ENCODE data around the gene LRRC71. TPM values are rescaled to one million over a fixed set of nuclear protein-coding genes. Genes with fewer than 3 reads are reported as not detected.

Gene LRRC71
- total RNA-seq, 1 experiment from 2014 or later = 0.22 TPM

DNA sequence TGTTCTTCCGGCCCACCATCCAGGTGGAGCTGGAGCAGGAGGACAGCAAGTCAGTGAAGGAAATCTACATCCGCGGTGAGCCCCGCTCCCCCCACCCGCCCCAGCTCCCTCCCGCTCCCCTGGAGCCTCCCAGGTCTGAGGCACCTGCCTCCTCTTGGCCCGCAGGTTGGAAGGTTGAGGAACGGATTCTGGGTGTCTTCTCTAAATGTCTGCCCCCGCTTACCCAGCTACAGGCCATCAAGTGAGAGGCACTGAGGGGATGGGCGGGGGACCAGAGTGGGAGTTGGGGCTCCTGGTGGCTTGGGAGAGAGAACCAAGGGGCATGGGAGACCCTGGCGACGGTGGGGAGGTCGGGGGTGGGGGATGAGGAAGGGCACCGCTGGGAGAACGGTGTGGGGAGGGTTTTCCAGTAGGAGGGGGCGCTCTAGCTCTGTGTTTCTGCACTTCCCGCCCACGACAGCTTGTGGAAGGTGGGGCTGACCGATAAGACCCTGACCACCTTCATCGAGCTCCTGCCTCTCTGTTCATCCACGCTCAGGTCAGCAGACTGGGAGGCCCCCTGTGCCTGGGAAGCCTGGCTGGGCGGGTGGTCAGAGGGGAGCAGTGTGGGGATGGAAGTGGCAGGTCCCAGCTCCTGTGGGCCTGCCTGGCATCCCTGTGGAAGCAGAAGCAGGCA, 4.2 kb downstream of the LRRC71 start (continued):
- TF ChIP-seq, protein P1, sequence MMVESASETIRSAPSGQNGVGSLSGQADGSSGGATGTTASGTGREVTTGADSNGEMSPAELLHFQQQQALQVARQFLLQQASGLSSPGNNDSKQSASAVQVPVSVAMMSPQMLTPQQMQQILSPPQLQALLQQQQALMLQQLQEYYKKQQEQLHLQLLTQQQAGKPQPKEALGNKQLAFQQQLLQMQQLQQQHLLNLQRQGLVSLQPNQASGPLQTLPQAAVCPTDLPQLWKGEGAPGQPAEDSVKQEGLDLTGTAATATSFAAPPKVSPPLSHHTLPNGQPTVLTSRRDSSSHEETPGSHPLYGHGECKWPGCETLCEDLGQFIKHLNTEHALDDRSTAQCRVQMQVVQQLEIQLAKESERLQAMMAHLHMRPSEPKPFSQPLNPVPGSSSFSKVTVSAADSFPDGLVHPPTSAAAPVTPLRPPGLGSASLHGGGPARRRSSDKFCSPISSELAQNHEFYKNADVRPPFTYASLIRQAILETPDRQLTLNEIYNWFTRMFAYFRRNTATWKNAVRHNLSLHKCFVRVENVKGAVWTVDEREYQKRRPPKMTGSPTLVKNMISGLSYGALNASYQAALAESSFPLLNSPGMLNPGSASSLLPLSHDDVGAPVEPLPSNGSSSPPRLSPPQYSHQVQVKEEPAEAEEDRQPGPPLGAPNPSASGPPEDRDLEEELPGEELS (CRISPR knock-in tag; IDR thresholded peaks at IDR 0.05) = no peak
- TF ChIP-seq FOXK1 (CRISPR knock-in tag; IDR thresholded peaks at IDR 0.05) (no peak), ATF1 (CRISPR knock-in tag; IDR thresholded peaks at IDR 0.05) (no peak)
- TF ChIP-seq, protein P2, sequence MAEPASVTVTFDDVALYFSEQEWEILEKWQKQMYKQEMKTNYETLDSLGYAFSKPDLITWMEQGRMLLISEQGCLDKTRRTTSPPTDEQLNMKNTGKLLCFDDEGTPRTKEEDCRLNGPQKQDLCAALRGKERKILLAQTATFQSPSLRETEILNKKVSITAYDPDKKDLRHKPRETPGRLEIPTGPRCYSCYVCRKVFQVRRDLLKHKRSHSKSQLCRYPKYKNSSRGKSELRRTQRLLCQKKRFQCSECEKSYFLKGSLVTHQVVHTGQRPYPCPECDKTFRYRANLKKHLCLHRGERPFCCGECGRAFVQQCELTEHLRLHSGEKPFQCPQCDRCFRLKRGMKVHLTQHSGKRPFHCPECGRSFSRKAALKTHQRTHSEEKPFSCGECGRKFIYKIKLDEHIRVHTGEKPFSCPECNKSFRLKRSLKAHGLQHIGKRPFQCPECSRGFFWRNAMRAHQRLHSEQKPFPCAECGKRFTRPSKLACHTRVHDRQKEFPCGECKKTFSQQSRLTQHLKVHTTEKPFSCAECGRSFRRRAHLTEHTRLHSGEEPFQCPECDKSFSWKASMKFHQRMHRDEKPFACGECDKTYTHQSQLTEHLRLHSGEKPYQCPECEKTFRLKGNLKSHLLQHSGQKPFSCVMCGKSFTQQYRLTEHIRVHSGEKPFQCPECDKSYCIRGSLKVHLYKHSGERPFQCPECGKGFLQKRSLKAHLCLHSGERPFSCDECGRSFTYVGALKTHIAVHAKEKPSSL (CRISPR knock-in tag; conservative IDR thresholded peaks at IDR 0.05) = no peak
- TF ChIP-seq, protein P3, sequence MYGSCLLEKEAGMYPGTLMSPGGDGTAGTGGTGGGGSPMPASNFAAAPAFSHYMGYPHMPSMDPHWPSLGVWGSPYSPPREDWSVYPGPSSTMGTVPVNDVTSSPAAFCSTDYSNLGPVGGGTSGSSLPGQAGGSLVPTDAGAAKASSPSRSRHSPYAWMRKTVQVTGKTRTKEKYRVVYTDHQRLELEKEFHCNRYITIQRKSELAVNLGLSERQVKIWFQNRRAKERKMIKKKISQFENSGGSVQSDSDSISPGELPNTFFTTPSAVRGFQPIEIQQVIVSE (CRISPR knock-in tag; IDR thresholded peaks at IDR 0.05; ENCODE audit: borderline replicate concordance) = no peak
- TF ChIP-seq, protein P4, sequence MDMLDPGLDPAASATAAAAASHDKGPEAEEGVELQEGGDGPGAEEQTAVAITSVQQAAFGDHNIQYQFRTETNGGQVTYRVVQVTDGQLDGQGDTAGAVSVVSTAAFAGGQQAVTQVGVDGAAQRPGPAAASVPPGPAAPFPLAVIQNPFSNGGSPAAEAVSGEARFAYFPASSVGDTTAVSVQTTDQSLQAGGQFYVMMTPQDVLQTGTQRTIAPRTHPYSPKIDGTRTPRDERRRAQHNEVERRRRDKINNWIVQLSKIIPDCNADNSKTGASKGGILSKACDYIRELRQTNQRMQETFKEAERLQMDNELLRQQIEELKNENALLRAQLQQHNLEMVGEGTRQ (CRISPR knock-in tag; IDR thresholded peaks at IDR 0.05) = no peak
- TF ChIP-seq, protein P5, sequence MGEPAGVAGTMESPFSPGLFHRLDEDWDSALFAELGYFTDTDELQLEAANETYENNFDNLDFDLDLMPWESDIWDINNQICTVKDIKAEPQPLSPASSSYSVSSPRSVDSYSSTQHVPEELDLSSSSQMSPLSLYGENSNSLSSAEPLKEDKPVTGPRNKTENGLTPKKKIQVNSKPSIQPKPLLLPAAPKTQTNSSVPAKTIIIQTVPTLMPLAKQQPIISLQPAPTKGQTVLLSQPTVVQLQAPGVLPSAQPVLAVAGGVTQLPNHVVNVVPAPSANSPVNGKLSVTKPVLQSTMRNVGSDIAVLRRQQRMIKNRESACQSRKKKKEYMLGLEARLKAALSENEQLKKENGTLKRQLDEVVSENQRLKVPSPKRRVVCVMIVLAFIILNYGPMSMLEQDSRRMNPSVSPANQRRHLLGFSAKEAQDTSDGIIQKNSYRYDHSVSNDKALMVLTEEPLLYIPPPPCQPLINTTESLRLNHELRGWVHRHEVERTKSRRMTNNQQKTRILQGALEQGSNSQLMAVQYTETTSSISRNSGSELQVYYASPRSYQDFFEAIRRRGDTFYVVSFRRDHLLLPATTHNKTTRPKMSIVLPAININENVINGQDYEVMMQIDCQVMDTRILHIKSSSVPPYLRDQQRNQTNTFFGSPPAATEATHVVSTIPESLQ (CRISPR knock-in tag; IDR thresholded peaks at IDR 0.05) = no peak

DNA sequence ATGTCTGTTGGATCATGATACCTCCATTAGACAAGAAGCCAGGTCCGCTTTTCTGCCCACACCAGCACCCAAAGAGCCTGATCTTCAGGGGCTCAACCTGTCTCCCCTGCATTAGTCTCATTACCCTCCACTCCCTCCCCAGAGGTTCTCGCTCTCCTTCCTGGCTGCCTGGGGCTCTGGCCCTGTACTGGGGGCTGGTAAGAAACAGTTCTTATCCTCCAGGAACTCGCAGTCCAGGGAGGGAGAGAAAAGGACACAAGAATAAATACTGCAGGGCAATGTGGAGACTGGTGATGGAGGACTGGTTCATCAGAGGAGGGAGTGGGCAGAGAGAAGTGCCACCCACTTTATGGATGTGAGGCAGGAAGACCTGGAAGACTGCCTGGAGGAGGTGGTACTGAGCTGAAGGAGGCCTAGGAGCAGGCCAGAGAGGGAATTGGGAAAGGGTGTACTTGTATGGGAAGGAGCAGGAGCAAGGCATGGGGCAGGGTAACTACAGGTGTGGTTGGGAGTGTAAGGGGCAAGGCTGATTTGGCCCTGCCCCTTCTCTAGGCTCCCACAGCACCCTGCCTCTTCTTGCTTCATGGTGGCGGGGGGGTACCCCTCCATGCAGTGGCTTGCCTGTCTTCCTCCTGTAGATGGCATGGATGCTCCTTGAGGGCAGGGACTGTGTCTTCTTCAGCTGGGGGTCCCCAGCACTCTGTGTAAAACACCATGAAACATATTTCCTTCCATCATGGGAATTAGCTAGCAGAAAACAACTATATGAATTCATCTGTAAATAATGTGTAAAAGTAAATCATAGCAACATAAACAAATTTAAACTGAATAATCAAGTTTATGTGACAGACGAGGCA, 5.0 kb downstream of the LRRC71 start:
- ATAC-seq = no peak
- Mint-ChIP-seq H3K9me3 (no peaks in the 10 kb centered on the region), H3K27me3 (ENCODE audit: low read depth) (peaks cover 100% of the 10 kb centered on the region), H3K4me1 (peaks cover 25% of the 10 kb centered on the region), H3K36me3 (no peaks in the 10 kb centered on the region), H3K27ac (no peak overlapping the region), H3K4me3 (peak overlapping the region; percentile 72)
- no peak for DNase-seq (ENCODE audit: low spot score)
- ChIA-PET CTCF (interaction anchor here (1.0 to 11.9 kb wide), 14 partner anchors 26 to 235 kb away, joined by 3 to 233 read pairs (median 10); partner anchors contain the start of genes INSRR, NTRK1 and PEAR1), POLR2A (interaction anchor here (0.7 kb wide), 1 partner anchor 15 kb away, joined by 3 read pairs; no protein-coding TSS in a partner anchor)
- TF ChIP-seq, protein P1 (CRISPR knock-in tag; IDR thresholded peaks at IDR 0.05) = no peak
- no peak for TF ChIP-seq NR2C2 (CRISPR knock-in tag; IDR thresholded peaks at IDR 0.05)
- TF ChIP-seq, protein P6, sequence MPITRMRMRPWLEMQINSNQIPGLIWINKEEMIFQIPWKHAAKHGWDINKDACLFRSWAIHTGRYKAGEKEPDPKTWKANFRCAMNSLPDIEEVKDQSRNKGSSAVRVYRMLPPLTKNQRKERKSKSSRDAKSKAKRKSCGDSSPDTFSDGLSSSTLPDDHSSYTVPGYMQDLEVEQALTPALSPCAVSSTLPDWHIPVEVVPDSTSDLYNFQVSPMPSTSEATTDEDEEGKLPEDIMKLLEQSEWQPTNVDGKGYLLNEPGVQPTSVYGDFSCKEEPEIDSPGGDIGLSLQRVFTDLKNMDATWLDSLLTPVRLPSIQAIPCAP (CRISPR knock-in tag; IDR thresholded peaks at IDR 0.05) = no peak
- TF ChIP-seq, protein P7, sequence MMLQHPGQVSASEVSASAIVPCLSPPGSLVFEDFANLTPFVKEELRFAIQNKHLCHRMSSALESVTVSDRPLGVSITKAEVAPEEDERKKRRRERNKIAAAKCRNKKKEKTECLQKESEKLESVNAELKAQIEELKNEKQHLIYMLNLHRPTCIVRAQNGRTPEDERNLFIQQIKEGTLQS (CRISPR knock-in tag; conservative IDR thresholded peaks at IDR 0.05) = no peak
- TF ChIP-seq, protein P8, sequence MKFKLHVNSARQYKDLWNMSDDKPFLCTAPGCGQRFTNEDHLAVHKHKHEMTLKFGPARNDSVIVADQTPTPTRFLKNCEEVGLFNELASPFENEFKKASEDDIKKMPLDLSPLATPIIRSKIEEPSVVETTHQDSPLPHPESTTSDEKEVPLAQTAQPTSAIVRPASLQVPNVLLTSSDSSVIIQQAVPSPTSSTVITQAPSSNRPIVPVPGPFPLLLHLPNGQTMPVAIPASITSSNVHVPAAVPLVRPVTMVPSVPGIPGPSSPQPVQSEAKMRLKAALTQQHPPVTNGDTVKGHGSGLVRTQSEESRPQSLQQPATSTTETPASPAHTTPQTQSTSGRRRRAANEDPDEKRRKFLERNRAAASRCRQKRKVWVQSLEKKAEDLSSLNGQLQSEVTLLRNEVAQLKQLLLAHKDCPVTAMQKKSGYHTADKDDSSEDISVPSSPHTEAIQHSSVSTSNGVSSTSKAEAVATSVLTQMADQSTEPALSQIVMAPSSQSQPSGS (CRISPR knock-in tag; IDR thresholded peaks at IDR 0.05; ENCODE audit: borderline replicate concordance, low read depth) = no peak
- TF ChIP-seq NFE2L1 (CRISPR knock-in tag; IDR thresholded peaks at IDR 0.05) = no peak
- TF ChIP-seq, protein P9, sequence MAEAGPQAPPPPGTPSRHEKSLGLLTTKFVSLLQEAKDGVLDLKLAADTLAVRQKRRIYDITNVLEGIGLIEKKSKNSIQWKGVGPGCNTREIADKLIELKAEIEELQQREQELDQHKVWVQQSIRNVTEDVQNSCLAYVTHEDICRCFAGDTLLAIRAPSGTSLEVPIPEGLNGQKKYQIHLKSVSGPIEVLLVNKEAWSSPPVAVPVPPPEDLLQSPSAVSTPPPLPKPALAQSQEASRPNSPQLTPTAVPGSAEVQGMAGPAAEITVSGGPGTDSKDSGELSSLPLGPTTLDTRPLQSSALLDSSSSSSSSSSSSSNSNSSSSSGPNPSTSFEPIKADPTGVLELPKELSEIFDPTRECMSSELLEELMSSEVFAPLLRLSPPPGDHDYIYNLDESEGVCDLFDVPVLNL (CRISPR knock-in tag; IDR thresholded peaks at IDR 0.05; ENCODE audit: borderline replicate concordance, low read depth) = no peak; the same call in 1 of the 2 replicates
- TF ChIP-seq, protein P10, sequence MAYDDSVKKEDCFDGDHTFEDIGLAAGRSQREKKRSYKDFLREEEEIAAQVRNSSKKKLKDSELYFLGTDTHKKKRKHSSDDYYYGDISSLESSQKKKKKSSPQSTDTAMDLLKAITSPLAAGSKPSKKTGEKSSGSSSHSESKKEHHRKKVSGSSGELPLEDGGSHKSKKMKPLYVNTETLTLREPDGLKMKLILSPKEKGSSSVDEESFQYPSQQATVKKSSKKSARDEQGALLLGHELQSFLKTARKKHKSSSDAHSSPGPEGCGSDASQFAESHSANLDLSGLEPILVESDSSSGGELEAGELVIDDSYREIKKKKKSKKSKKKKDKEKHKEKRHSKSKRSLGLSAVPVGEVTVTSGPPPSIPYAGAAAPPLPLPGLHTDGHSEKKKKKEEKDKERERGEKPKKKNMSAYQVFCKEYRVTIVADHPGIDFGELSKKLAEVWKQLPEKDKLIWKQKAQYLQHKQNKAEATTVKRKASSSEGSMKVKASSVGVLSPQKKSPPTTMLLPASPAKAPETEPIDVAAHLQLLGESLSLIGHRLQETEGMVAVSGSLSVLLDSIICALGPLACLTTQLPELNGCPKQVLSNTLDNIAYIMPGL (CRISPR knock-in tag; IDR thresholded peaks at IDR 0.05) = no peak
- TF ChIP-seq ZNF317 (CRISPR knock-in tag; IDR thresholded peaks at IDR 0.05; ENCODE audit: borderline replicate concordance, low read depth) = no peak
